ENCODE results near the gene RBX1.
"Not testable (repeated sequence)": the region's sequence is repeated elsewhere in the genome, so short reads cannot be mapped to it uniquely, and the experiment has no call there.

Gene RBX1

DNA sequence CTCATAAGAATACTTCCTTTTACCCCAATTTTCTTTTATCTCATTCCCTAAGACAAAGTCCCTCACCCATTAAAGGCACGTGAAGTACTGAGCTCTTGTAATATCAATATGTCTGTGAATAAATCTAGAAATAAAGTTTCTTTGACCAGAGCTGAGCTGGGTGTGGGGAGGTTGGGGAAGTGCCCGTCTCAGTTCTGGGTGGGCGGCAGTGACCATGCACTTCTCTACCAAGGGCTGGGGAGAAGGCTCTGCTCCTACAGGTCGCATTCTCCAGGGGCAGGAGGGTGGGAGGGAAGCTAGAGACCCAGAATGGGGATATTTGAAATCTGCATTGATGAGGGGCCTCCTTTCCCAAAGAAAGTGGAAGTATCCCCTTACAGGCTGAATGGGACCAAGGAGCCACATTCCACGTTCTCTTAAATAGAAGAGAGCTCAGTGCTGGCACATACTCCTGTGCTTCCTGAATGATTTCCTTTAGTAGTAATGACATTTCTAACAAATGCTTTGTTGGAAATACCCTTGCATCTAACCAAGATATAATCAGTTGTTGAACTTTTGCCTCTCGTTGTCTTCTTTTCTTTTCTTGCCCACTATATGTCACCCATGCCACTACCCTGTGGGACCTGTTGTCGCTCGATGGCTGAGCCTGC is 16.1 kb downstream of the RBX1 start:
- no peak for DNase-seq

DNA sequence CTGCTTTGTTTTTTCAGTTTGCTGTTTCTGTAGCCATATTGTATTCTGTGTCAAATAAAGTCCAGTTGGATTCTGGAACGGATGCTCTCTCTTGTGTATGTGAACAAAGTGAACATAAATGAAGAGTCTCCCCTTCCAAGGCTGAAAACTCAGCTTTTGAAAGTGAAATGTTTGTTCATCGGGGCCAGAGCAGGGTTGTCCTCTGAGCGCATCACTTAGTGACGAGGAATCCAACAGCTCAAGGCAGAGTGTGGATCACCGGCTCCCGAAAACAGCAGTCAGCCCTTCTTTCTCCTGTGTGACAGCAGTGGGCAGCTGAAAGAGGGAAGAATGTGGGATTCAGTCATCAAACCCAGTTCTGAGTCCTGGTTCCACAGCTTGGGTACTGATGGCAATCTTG is 21.4 kb downstream of the RBX1 start:
- DNase-seq: no peak

DNA sequence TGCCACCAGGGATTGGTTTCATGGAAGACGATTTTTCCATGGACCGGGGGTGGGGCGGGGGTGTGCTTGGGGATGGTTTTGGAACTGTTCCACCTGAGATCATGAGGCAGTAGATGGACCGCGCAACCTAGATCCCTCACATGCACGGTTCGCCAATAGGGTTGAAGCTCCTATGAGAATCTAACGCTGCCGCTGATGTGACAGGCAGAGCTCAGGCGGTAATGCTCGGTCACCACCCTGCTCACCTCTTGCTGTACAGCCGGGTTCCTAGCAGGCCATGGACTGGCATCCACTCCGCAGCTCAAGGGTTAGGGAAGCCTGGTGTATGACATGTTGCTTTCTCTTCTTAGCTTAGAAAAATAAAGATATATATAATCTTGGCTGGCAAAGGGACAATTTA is 22.0 kb downstream of the RBX1 start:
- no peak for DNase-seq

DNA sequence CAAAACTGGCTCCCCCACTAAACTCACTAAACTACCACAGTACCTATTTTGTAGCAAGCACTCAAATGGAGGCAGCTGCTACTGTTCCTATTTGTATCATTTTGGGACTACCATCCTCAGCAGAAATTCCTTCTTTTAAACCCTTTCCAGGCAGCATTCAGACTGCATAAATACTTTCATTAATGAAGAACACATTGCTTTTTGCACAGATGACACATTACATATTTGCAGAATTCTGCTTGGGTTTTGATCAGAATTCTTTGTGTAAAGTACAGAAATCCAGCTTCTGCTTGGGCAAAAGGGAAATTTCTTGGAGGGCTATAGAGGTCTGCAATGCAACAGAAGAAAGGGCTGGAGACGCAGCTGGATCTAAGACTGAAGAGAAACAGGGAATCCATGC is 24.2 kb downstream of the RBX1 start:
- no peak for DNase-seq

DNA sequence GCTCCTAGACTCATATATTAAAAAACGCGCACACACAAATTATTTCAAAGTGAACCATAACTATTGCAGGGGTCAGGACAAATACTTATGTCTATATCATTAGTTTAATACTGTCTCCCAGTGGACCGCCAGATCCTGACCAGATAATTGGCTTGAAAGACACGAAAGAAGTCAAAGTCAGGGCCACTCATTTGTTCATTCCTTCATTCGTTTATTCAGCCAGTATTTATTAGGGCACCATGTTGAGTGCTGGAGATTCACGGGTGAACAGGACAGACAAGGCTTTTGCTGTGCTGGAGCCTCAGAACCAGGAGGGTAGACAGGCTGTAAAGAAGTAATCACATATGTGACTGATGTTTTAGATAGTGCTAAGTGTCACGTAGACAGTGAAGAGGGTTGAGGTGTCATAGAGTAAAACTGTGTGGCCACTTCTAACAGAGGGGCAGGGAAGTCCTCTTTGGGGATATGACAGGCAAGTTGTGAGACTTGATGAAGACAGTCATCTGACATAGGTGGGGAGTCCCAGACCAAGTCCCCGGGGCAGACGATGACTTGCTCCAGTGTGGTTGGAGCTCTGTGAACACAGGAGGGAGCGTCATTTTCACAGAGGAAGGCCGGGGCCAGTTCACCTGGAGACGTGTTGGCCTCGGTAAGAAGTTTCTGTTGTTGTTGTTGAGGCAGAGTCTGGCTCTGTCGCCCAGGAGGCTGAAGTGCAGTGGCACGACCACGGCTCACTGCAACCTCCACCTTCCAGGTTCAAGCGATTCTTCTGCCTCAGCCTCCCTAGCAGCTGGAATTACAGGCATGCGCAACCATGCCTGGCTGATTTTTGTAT is 25.9 kb downstream of the RBX1 start:
- DNase-seq: no peak

DNA sequence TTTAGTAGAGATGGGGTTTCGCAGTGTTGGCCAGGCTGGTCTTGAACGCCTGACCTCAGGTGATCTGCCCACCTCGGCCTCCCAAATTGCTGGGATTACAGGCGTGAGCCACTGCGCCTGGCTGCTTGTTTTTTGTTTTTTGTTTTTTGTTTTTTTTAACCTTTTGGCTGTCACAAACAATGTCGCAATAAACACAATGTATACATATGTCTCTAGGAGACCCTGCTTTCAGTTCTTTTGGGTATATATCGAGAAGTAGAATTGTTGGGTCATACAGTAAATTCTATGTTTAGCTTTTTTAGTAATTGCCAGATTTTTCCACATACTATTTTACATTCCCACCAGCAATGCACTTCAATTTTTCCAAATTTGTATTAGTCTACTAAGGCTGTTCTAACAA is 28.0 kb downstream of the RBX1 start:
- no peak for DNase-seq

DNA sequence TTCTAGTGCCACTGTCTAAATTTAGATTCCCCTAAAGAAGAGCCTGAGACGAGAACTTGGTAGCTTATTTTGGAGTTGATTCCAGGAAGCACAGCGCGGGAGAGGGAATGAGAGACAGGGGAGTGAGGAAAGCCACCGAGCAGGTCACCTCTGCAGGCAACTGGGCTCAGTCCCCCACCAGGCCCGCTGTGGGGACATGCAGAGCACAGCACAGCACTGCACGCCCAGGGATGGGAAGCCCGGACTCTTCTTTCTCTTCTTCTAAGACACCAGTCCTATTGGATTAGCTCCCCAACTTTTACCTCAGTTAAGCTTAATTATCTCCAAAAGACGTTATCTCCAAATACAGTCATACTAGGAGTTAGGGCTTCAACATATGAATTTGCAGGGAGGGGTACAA is 28.7 kb downstream of the RBX1 start:
- no peak for DNase-seq

DNA sequence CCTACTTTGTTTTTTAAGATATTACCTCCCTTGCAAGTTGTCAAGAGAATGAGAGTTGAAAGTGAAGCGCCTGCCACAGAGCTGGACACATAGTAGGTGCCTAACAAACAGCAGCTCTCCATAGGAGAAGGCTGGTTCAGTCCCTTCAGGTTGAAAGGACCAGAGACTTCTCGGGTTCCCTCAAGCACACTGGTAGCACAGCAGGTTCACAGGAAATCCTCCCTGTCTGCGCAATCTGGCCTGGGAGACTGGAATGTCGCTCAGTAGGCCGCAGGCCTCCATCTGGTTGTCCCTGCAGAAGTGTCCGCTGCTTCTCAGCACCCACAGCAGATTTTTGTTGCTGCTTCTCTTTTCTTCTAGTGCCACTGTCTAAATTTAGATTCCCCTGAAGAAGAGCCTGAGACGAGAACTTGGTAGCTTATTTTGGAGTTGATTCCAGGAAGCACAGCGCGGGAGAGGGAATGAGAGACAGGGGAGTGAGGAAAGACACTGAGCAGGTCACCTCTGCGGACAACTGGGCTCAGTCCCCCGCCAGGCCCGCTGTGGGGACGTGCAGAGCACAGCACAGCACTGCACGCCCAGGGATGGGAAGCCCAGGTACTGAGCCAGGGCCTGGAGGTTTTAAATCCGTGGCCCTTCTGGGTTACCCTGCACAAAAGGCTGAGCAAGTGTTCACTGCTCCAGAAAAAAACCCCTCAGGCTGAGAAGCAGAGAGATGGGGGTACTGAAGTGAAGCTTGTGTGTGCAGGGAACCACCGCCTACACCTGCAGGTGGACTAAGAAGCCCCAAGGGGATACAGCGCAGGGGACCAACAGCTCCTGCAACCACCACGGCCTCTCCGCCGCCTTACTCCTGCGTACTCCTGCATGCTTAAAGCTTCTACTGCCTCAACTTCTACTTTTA is 31.6 kb downstream of the RBX1 start:
- DNase-seq: no peak

DNA sequence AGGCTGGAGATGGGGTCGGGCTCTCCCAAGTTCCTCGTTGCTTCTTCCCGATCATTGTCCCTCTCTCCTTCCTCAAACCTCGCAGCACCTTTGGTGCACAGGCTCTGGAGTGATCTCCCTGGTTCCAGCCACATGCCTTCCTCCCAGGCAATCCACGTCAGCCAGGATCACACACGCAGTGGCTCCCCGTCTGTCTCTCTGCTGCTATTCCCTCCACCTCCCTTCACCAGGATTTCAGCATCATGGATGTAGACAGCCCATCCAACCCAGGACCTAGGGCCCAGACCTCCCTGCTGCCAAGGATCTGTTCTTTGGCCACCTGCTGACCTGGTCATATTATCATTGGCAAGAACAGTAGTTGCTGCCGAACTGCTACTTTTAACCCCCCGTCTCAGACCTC is 40.1 kb downstream of the RBX1 start:
- DNase-seq: no peak

DNA sequence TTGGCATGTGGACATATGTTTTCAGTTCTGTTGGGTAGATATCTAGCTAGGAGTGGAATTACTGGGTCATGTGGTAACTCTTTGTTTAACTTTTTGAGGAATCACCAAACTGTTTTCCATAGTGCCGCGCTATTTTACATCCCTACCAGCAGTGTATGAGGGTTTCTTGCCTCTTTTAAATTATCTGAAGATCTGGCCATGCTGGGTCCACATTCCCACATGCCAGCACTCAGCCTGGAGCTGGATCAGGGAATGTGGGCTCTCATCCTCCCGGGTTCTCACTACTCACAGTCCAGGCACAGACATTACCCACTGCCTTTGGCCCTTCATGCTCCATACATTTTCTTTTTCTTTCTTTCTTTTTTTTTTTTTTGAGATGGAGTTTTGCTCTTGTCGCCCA is 44.6 kb downstream of the RBX1 start:
- no peak for DNase-seq

DNA sequence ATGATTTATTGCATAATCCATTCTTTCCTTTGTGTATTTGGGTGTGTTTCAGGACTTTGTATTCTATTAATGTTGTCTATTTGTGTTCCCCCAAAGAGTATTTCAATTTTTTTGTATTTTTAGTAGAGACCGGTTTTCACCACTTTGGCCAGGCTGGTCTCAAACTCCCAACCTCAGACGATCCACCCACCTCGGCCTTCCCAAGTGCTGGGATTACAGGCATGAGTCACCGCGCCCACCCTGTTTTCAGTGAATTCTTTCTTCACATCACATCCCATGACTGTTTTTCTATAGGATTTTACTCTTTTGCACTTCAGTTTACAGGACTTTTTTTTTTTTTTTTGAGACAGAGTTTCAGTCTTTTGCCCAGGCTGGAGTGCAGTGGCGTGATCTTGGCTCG is 46.3 kb downstream of the RBX1 start:
- DNase-seq: no peak

DNA sequence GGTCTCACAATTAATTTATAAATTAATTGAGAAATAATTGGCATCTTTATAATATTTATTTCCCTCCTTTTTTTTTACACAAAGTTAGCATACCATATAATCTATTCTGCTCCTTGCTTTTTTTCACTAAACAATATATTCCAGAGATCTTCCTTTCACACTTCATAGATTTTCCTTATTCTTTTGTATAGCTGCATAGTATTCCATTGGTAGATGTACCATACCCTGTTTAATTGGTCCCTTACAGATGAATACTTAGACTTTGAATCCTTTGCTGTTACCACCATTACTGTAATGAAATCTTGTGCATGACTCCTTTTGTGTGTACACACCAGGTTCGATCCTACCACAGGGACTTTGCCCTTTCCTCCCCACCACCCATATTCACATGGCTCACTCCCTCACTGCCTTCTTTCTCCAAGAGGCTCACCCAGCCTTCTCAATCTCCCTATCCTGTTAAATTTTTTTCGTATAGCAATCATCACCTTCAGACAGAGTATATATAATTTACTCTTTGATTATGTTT is 48.9 kb downstream of the RBX1 start:
- DNase-seq: no peak

DNA sequence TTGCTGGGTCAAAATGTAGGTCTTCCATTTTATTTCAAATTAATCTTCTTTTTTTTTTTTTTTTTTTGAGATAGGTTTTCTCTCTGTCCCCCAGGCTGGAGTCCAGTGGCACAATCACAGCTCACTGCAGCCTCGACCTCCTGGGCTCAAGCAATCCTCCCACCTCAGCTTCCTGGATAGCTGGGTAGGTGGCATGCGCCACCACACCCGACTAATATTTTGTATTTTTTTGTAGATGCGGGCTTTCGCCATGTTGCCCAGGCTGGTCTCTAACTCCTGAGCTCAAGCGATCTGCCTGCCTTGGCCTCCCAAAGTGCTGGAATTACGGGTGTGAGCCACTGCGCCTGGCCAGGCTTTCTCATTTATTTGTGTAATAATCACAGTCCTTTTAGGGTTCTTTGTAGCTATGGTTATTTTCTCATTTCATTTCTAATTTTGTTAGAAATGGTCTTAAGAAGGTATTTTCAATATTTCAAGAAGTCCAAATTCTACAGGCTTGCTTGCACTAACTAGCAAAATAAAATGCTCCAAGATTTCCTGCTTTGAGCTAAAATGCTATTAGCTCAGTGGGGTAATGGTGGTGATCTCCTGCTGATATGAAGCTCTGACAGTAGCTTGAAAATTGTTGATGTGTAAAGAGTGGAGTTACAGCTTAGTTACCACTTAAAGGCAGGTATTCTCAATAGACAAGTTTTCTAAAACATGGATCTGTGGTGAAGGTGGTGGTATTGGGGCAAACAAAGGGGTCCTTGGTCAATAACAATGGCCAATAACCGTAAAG is 50.0 kb downstream of the RBX1 start:
- DNase-seq: no peak

DNA sequence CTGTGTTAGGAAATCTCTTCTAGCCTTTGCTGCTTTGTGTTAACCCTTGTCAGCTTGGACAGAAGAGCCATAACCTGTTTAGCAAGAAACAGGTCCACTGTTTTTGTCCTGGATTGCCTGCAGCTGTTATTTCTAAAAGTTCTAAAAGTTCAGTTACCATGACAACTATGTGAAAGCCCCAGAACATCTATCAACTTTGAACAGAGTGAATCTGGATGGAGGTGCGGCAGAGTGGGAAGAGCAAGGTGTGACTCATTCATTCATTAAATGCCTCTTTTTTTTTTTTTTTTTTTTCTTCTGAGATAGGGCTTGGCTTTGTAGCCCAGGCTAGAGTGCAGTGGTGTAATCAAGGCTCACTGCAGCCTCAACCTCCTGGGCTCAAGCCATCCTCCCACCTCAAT is 50.5 kb downstream of the RBX1 start:
- DNase-seq: no peak

DNA sequence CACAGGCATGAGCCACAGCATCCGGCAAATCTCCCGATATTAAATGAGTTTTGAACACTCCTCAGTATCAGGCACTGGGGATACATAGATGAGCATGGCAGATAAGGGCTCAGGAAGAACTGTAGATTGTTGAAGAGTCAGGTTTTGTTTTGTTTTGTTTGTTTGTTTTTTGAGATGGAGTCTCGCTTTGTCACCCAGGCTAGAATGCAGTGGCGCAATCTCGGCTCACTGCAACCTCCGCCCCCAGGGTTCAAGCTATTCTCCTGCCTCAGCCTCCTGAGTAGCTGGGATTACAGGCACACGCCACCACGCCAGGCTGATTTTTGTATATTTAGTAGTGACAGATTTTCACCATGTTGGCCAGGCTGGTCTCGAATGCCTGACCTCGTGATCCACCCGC is 51.2 kb downstream of the RBX1 start:
- not testable (repeated sequence) for DNase-seq

DNA sequence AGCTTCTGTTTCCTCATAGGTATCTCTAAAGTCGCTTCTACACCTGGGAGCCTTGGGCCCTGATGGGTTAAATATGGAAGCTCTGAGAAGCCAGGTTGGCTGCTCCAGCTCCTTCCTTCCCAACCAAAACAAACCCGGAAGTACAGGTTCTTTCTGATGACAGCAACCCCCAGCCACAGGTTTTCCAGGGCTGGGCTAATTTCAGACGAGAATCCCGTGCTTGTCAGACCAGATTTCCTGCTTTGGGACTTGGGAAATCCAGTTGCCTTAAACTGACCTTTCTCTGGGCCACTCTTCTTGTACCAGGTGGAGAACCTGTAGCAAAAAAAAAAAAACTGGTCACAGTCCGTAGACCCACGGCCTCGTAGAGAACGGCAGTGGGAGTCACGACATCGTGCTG is 51.9 kb downstream of the RBX1 start:
- no peak for DNase-seq

DNA sequence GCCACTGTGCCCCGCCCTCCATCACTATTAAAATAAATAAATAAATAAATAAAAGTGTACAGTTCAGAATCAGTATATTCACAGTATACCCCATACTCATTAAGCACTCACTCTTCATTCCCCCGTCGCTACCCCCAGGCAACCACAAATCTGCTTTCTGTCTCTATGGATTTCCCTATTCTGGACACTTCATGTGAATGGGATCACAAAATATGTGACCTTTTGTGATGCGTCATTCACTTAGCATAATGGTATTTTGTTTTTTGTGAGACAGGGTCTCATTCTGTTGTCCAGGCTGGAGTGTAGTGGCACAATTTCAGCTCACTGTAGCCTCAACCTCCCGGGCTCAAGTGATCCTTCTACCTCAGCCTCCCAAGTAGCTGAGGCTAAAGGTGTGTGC is 52.8 kb downstream of the RBX1 start:
- DNase-seq: no peak

DNA sequence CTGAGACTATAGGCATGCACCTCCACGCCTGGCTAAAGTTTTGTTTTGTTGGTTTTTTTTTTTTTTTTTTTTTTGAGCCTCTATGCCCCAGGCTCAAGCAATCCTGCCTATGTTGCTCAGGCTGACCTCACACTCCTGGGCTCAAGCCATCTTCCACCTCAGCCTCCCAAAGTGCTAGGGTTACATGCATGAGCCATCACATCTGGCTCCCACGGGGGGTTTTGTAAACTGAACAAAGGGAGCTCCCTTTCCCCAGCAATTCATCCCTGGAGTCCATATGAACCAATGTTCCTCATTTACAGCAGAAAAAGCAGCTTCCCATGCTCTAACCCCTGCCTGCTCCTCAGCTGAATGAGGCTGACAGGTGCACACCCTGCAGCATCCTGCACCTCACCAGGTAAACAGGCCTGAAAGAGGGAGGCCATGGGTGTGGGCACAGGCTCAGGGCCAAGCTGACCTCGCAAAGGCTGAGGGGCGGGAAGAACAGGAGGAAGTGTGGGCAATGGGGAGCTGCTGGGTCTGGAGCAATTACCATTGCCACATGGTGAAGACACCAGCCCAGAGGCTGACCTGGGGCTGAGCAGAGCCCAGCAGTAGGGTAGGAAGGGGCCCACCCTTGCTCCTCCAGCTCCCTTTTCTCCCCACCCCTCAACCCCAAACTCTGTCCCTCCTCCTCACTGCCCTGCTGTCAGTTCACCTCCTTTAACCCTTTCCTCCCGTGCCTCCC is 58.2 kb downstream of the RBX1 start:
- no peak for DNase-seq

DNA sequence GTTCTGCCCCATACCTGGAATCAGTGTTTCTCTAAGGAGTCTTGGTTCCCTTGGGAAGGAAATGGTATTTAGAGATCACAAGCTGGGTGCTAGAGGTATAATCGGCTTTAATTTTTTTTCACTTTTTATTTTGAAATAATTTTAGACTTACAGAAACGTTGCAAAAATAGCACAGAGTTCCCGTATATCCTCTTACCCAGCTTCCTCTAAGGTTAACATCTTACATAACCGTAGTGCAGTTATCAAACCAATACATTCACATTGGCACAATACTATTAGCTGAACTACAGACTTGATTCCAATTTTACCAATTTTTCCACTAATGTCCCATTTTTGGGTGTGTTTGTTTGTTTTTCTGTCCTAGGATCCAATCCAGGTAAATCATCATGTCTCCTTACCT is 63.8 kb downstream of the RBX1 start:
- DNase-seq: no peak

DNA sequence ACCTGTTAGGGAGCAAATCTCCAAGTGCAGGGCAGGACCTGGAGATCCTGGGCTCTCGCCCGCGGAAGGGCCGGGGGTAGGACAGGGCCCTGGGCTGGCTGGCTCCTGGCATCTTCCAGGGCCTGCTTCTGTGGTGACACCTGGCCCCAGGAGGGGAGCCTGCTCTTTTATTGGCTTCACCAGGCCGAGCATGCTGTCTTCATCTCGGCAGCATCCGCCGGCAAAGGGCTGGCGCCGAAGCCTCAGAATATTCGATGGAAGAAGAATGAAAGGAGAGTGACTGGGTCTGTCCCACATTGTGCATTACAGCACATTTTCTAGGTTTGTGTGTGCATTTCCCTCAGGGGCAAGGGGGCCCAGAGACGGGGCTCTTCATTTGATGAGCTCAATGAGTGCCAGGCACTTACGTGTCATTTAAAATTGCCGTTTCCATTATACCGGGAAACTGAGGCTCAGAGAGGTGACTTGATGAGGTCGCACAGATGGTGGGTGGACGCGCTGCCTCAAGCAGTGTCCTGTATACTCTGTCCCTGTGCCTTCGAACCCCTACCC is 70.0 kb downstream of the RBX1 start:
- DNase-seq: no peak

Data from hypothalamus (tissue), 51 donors.